Anterior cingulate cortex (tissue), 58 donors: ENCODE measurements around the gene DNTT.
A peak's percentile ranks its signal among the peaks of the same experiment; 100 is the strongest.

Experiments
- DNase-seq, 58 donors: peaks; one replicate each; lab custom pipeline; 2025; lab: John Stamatoyannopoulos, UW

Gene DNTT

GRCh38 chr10:96304230-96304629, at the start of gene DNTT:
DNTT (plus strand) TSS chr10:96304434; CDS start chr10:96304498, 64 bp downstream.
- no peak for DNase-seq

- no peak for DNase-seq
Observed at GRCh38 chr10:96254976-96255375, 49.3 kb upstream of the DNTT start.

GRCh38 chr10:96255549-96256333, 48.5 kb upstream of the DNTT start:
- no peak for DNase-seq

GRCh38 chr10:96257944-96258343, 46.3 kb upstream of the DNTT start:
- DNase-seq = peak in 9 of 58 donors; percentile 6 to 49 (median 20)

DNA sequence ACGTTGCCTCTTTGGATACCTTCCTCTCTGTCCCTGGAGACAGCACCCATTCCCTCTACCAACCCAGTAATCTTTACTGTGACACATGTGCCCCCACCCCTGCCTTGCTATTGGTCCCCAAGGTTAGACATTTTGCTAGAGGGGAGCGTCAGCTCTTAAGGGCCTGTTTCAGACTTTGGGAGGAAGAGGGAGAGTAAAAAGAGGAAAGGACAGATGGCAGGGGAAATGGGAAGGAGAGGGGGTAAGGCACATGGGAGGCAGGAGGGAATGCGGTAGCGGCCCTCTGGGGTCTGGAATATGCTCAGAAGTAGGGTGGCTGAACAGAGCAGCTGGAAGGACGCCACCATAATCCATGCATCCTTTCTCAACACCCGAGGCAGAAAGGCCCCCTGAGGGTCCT, 45.1 kb upstream of the DNTT start:
- DNase-seq = peak in 1 of 58 donors; percentile 1

DNA sequence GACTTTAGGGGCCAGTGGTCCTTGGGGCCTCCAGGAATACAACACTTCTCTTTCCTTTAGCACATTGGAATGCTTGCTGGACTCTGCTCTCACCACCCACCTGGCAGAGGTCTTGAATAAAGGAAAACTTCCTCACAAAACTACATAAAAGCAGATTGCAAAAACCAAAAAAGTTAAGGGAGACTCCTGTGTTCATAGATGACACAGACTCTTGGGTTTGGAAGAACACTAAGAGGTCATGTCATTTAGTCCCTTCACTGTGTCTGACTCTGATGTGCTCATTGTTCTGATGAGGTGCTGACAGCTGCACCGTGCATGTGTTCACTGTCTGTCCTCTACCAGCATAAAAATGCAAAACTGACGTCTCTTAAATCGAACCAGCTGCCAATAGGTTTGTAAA, 44.2 kb upstream of the DNTT start:
- DNase-seq = no peak

- no peak for DNase-seq
Observed at GRCh38 chr10:96261132-96261531, 43.1 kb upstream of the DNTT start.

GRCh38 chr10:96261930-96262329, 42.3 kb upstream of the DNTT start:
- DNase-seq = no peak

DNA sequence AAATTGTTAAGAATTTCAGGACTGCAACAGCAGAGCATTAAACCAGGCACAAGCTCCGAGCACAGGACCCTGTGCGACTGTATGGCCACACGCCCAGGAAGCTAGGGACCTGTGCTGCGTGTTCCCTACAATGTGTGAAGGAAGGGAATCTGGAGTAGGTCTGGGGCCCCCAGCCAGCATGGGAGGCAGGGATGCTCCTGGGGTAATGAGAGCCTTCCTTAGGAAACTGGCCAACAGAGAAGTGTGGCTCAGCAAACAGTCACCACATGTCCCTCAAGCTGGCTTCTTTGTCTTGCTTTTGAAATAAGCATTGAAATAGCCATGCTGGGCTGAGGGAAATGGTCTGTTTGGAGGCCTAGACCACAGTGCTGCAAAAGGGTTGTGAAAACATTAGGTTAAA, 41.1 kb upstream of the DNTT start:
- DNase-seq = no peak

GRCh38 chr10:96263669-96264068, 40.6 kb upstream of the DNTT start:
- peak in 1 of 58 donors; percentile 3 for DNase-seq

- DNase-seq = no peak
Observed at GRCh38 chr10:96264938-96265337, 39.3 kb upstream of the DNTT start.

- DNase-seq = no peak
Observed at GRCh38 chr10:96266118-96266770, 38.0 kb upstream of the DNTT start.

GRCh38 chr10:96267234-96267705, 37.0 kb upstream of the DNTT start:
- no peak for DNase-seq

- DNase-seq = no peak
Observed at GRCh38 chr10:96268341-96268909, 35.8 kb upstream of the DNTT start.

- no peak for DNase-seq
Observed at GRCh38 chr10:96269438-96270300, 34.6 kb upstream of the DNTT start.

GRCh38 chr10:96270571-96270970, 33.7 kb upstream of the DNTT start:
- DNase-seq = no peak

DNA sequence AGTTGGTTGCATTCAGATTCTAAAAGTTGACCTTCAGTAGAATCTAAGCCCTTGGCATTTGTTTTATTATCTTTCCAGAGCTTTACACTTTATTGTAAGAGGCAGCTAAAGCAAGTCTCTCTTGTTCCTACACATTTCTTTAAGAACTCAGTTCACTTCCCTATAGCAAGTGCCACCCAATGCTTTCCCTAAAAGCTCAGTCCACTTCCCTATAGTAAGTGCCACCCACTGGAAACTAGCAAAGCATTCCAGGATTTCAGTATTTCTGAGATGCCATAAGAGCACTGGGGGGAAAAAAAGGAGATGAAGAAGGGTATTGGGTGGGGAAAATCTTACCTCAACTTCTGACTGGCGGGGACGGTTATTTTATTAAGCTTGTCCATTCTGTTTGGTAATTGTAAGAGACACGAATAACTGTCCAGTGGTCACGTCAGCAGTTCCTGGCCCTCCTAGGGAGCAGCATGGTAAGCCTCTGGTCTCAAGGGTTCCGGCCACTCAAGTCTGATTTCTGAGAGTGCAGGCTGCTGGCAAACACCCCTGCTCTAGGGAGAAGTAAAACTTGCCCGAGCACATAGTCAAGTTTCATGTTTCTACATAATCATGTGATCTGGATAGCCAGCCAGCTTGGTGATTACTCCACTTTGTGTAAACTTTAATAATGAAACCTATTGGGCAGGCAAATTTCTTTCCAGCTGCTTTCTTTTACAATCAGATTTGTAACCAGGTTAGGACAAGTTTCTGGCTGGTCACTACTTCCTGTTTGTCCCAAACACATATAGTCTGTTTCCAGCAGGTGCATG, 33.0 kb upstream of the DNTT start, which contains the start of gene BLNK:
Gene BLNK, minus strand, starts transcription at position 554 of the 800 bp plus-strand sequence. Its CDS starts 171 bp downstream, at position 383.
- peak in 12 of 58 donors; percentile 5 to 53 (median 14) for DNase-seq

- no peak for DNase-seq
Observed at GRCh38 chr10:96272316-96273280, 31.6 kb upstream of the DNTT start.
